GM18907 (cell line): ENCODE measurements around the gene BCS1L.
"Not testable (repeated sequence)": the region's sequence is repeated elsewhere in the genome, so short reads cannot be mapped to it uniquely, and the experiment has no call there.

Source experiments
- ATAC-seq: cut with Tn5 transposase; IDR thresholded peaks from one replicate; pipeline ENCODE4 v1.9.1; 2021; ENCODE audit warnings: mild to moderate bottlenecking, moderate library complexity; ENCODE audit not compliant: unreplicated experiment

BCS1L gene

GRCh38 chr2:218658671-218659257 lies 719 bp upstream of the BCS1L start:
- peak; percentile 37 for ATAC-seq

GRCh38 chr2:218659988-218660358 lies 490 bp downstream of the BCS1L start:
- no peak for ATAC-seq

DNA sequence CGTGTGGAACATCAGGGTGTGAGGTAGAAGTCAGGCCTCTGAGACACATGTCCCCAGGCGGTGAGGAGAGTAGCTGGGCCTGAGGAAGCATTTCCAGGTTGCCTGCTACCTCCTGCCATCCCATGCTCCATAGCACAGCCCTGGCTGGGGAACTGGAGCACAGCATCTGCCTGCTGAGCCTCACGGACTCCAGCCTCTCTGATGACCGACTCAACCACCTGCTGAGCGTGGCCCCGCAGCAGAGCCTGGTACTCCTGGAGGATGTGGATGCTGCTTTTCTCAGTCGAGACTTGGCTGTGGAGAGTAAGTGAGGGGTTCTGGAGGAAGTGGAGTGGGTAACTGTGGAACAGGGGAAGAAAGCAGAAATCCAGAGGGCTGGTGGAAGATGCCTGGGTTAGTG lies 2.9 kb downstream of the BCS1L start:
- no peak for ATAC-seq

- ATAC-seq, result no peak
Measured at GRCh38 chr2:218662827-218663226, 3.3 kb downstream of the BCS1L start.

GRCh38 chr2:218663901-218664300 lies 4.4 kb downstream of the BCS1L start:
- ATAC-seq, result no peak

DNA sequence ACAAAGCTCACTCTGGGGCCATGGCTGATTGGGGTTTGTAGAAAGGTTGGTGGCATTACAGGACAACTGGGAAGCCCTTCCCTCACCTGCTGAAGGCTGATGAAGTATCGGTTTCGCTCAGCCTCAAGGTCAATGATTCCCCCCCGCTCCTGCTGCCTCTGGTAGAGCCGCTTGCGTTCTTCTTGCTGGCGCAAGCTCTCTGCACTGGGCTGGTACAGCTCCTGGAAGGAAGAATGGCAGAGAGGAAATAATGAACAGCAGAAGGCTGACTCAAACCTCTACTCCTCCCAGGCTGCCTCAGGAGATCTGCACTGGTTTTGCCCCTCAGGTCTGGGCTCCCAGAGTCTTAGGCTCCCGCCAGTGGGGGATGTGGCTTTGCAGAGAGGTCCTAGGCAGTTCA lies 5.2 kb downstream of the BCS1L start:
- no peak for ATAC-seq

- peak; percentile 10 for ATAC-seq
Measured at GRCh38 chr2:218671097-218671653, 11.7 kb downstream of the BCS1L start.

DNA sequence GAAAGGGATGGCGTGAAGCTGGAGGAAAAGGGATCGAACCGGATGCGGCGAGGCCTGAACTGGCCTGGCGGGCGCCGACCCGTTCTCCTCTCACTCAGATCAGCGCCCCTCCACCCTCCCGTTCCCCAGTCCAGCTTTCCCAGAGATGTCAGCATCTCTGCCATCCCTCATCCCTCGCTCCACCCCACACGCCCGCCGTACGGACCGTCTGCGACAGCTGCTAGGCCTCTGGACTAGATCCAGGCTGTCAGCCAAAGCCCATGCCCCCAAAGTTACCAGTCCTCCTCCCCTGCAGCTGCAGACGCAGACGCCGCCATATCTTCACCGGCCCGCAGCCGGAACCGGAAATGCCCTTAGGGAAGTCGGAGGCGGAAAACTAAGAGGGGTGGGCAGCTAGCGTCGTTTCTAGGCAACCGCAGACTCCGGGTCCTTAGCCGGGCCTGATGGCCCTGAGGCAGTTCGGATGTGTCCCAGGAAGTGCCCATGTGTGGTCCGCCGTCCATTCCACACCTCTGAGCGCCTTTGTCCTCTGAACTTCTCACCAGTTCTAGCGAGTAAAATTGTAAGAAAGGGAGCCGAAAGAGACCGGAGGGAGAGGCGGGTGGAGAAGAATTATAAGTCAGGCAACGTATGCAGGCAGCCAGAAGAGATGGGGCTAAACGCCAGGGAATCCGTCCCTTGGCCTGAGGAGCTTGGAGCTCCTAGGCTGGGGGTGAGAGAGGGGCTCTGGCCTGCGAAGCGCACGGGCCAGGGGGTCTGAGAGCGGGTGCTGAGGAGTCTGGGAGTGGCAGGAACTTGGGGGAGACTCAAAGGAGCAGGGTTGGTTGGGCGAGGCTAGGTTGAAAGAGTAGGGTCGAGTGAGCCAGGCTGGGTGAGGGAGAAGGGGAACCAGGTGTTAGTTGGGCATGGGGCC lies 12.4 kb downstream of the BCS1L start, which contains the start of the genes RNF25 and STK36:
TSS of gene RNF25 (minus strand) at position 349 of the 913 bp plus-strand sequence. CDS start at position 317, 32 bp downstream.
TSS of gene STK36 (plus strand) at position 433 of the 913 bp plus-strand sequence. CDS start 744 bp downstream, outside the sequence.
- peak; percentile 95 for ATAC-seq

- no peak for ATAC-seq
Measured at GRCh38 chr2:218679119-218679518, 19.6 kb downstream of the BCS1L start.

GRCh38 chr2:218680061-218680460 lies 20.6 kb downstream of the BCS1L start:
- ATAC-seq, result no peak

DNA sequence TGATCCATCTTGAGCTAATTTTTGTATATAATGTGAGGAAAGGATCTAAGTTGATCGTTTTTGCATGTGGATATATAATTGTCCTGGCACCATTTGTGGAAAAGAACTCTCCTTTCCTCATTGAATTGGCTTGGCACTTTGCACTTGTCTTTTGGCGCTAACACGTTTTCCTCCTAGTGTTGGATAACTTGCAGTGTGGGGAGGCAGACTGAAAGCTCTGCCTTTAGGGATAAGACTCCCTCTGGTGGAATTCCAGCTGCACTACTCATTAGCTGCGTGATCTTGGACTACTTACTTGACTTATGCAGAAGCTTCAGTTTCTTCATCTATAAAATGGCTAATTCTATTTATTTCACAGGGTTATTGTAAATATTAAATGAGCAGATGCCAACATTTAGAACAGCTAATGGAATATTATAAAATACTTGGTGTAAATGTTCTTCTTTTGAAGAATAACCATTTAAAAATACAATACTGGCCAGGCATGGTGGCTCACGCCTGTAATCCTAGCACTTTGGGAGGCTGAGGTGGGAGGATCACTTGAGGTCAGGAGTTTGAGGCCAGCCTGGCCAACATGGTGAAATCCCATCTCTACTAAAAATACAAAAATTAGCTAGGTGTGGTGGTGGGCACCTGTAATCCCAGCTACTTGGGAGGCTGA lies 28.0 kb downstream of the BCS1L start:
- ATAC-seq, result not testable (repeated sequence)

DNA sequence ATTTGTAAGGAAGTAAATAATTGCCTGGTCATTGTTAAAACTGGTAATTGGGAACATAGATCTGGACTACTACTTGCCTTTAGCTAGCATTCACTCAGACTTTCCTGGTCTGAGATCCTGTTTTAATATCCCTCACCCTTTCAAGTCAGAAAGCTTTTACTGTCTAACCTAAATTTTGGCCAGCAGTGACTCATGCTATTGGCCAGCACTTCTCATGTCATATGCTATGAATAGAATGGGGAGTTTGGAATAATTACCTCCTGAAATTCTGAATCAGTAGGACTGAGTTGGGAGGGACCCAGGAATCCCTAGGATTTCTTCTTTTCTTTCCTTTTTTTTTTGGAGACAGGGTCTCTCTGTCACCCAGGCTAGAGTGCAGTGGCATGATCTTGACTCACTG lies 31.8 kb downstream of the BCS1L start:
- ATAC-seq, result no peak

GRCh38 chr2:218694405-218695145 lies 35.1 kb downstream of the BCS1L start:
- no peak for ATAC-seq

DNA sequence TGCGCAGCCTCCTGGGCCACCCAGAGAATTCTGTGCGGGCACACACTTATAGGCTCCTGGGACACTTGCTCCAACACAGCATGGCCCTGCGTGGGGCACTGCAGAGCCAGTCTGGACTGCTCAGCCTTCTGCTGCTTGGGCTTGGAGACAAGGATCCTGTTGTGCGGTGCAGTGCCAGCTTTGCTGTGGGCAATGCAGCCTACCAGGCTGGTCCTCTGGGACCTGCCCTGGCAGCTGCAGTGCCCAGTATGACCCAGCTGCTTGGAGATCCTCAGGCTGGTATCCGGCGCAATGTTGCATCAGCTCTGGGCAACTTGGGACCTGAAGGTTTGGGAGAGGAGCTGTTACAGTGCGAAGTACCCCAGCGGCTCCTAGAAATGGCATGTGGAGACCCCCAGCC lies 39.4 kb downstream of the BCS1L start:
- no peak for ATAC-seq

- no peak for ATAC-seq
Measured at GRCh38 chr2:218701806-218702205, 42.3 kb downstream of the BCS1L start.

GRCh38 chr2:218703341-218703740 lies 43.9 kb downstream of the BCS1L start:
- no peak for ATAC-seq

GRCh38 chr2:218708086-218708485 lies 48.6 kb downstream of the BCS1L start:
- no peak for ATAC-seq

DNA sequence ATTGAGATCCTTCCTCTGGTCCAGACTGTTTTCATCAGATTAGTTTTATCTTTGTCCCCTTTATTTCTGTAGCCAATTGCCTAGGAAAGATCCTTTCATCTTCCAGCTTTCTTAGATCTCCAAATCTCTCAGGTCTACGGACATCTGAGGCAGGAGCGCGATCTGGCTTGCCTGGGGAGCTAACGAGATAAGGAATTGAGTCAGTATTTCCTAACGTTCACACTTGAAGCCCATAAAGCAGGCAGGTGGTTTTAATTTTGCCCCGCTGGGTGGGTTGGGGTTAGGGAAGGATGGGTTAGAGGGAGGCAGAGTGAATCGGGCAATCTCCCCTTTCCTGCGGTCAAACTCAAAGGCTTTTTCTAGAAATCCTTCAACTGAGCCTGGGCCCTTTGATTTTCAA lies 50.4 kb downstream of the BCS1L start:
- no peak for ATAC-seq

GRCh38 chr2:218710334-218710686 lies 50.8 kb downstream of the BCS1L start:
- ATAC-seq, result no peak

- peak; percentile 92 for ATAC-seq
Measured at GRCh38 chr2:218710687-218711549, 51.4 kb downstream of the BCS1L start, which contains the start of gene TTLL4. TTLL4 (plus strand) TSS chr2:218710835; CDS start chr2:218737677, 26,842 bp downstream.
